Right lobe of liver (tissue), 4 donors: ENCODE measurements around the gene CORO2A.

Experiments used
- CTCF ChIP-seq, 4 donors: fragments of 200-600 bp in 3 of 4; fragments of 450-650 bp in 1 of 4; IDR thresholded peaks; one replicate each; pipeline versions ENCODE4 v1.5.1 to v1.8.0; 2016 to 2022; ENCODE audit warnings: antibody characterized with exemption in 4 of 4, mild to moderate bottlenecking in 2 of 4
- POLR2A ChIP-seq: fragments of 450-650 bp; IDR thresholded peaks from one replicate; pipeline ENCODE4 v1.6.1; 2017; ENCODE audit warnings: antibody characterized with exemption, mild to moderate bottlenecking
- donor health status: DM: no; HTN: no; CAD: no.
- donor health status: DM: no; HTN: no; CAD: no.
- donor health status: DM: no; HTN: yes; CAD: no.

GRCh38 chr9:98231770-98232478, 39.5 kb upstream of the CORO2A start:
- TF ChIP-seq POLR2A (no peak), CTCF (IDR thresholded peaks at IDR 0.05) (no peak)
